ENCODE results near the gene ELOVL1. TPM values are rescaled to one million over a fixed set of nuclear protein-coding genes. Genes with fewer than 3 reads are reported as not detected.

Gene ELOVL1
- total RNA-seq, 1 experiment from 2014 or later = 53.7 TPM

GRCh38 chr1:43379476-43379875, 11.7 kb upstream of the ELOVL1 start:
- BruUV-seq (replicated peaks) = no TSS peak
- Histone ChIP-seq H3K4me1 (ENCODE audit: insufficient read depth, low read length, poor library complexity, severe bottlenecking) (peaks cover 11% of the 10 kb centered on the region), H3K27me3 (replicated peaks; ENCODE audit: insufficient read depth, low read depth, low read length, poor library complexity) (no peaks in the 10 kb centered on the region), H3K27ac (ENCODE audit: low read depth, low read length, poor library complexity, severe bottlenecking) (no peak overlapping the region), H3K4me3 (ENCODE audit: low read depth, low read length, poor library complexity, severe bottlenecking) (no peak overlapping the region), H3K36me3 (ENCODE audit: insufficient read depth, low read length, poor library complexity, severe bottlenecking) (peaks cover 16% of the 10 kb centered on the region), H3K9me3 (ENCODE audit: low read depth, low read length, poor library complexity, severe bottlenecking) (no peaks in the 10 kb centered on the region)
- no peak for DNase-seq (ENCODE audit: low spot score)
- ChIA-PET POLR2A (ENCODE audit: low non-redundant PET) (no interaction called here), CTCF (no interaction called here)
- TF ChIP-seq, protein P1, sequence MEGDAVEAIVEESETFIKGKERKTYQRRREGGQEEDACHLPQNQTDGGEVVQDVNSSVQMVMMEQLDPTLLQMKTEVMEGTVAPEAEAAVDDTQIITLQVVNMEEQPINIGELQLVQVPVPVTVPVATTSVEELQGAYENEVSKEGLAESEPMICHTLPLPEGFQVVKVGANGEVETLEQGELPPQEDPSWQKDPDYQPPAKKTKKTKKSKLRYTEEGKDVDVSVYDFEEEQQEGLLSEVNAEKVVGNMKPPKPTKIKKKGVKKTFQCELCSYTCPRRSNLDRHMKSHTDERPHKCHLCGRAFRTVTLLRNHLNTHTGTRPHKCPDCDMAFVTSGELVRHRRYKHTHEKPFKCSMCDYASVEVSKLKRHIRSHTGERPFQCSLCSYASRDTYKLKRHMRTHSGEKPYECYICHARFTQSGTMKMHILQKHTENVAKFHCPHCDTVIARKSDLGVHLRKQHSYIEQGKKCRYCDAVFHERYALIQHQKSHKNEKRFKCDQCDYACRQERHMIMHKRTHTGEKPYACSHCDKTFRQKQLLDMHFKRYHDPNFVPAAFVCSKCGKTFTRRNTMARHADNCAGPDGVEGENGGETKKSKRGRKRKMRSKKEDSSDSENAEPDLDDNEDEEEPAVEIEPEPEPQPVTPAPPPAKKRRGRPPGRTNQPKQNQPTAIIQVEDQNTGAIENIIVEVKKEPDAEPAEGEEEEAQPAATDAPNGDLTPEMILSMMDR (conservative IDR thresholded peaks at IDR 0.05; ENCODE audit: low read depth, low read length) = no peak
- TF ChIP-seq EZH2 (IDR thresholded peaks at IDR 0.05; ENCODE audit: borderline replicate concordance, low read depth, low read length, poor library complexity, severe bottlenecking) = no peak
- intact Hi-C loops (cut with micrococcal nuclease; ENCODE audit: unreplicated experiment) = no loop called here

DNA sequence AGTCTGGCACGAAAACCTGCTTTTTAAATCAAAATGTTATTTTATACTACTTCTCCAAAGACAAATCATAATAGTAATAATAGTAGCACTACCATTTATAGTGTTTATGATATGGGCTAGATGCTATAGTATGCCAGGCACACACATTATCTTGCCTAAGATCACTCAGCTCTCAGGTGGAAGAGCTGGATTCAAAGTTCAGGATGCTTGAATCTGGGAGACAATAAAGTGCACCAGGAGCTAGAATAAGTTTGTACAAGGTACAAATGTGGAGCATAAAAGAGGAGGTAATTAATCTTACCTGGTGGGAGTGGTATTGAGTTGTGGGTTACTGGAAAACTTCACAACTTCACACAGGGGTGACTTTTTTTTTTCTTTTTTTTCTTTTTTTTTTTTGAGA, 10.0 kb upstream of the ELOVL1 start:
- H3K4me3 ChIP-seq (ENCODE audit: low read depth, low read length, poor library complexity, severe bottlenecking) = no peak overlapping the region
- BruUV-seq (replicated peaks) = no TSS peak
- CTCF ChIA-PET = no interaction called here

DNA sequence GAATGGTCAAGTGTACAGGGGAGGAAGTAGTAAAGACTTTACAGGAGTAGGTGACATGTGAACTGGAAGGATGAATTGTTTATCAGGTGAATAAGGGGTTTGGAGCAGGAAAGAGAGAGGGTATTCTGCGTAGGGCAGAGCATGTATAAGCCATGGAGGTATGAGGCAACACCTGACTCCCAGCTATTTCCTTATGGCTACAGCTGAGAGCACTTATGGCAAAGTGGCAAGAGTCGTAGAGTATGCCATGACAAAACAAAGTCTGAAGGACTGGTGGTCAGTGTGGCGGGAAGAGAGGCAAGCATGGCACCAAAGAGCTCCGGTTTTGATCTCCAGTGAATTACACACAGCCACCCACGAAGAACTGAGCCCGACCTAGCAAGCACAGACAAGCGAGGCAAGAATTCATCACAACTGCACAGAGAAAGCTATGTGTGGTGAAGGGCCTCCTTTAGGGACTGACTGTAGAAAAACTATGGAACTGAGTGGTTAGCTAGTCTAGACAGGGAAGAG, 9.0 kb upstream of the ELOVL1 start:
- Histone ChIP-seq H3K27me3 (replicated peaks; ENCODE audit: insufficient read depth, low read depth, low read length, poor library complexity) (no peaks in the 10 kb centered on the region), H3K4me1 (ENCODE audit: insufficient read depth, low read length, poor library complexity, severe bottlenecking) (no peaks in the 10 kb centered on the region), H3K9me3 (ENCODE audit: low read depth, low read length, poor library complexity, severe bottlenecking) (no peaks in the 10 kb centered on the region), H3K36me3 (ENCODE audit: insufficient read depth, low read length, poor library complexity, severe bottlenecking) (no peaks in the 10 kb centered on the region), H3K4me3 (ENCODE audit: low read depth, low read length, poor library complexity, severe bottlenecking) (no peak overlapping the region), H3K27ac (ENCODE audit: low read depth, low read length, poor library complexity, severe bottlenecking) (no peak overlapping the region)
- TF ChIP-seq EZH2 (IDR thresholded peaks at IDR 0.05; ENCODE audit: borderline replicate concordance, low read depth, low read length, poor library complexity, severe bottlenecking) = no peak
- TF ChIP-seq, protein P1 (conservative IDR thresholded peaks at IDR 0.05; ENCODE audit: low read depth, low read length) = no peak
- ChIA-PET CTCF (no interaction called here), POLR2A (ENCODE audit: low non-redundant PET) (no interaction called here)
- intact Hi-C loops (cut with micrococcal nuclease; ENCODE audit: unreplicated experiment) = no loop called here
- no peak for DNase-seq (ENCODE audit: low spot score)
- BruUV-seq (replicated peaks) = no TSS peak

More for the DNA sequence above, 10.0 kb upstream of the ELOVL1 start:
- TF ChIP-seq, protein P1 (conservative IDR thresholded peaks at IDR 0.05; ENCODE audit: low read depth, low read length) = no peak
- TF ChIP-seq EZH2 (IDR thresholded peaks at IDR 0.05; ENCODE audit: borderline replicate concordance, low read depth, low read length, poor library complexity, severe bottlenecking) = no peak
- Histone ChIP-seq H3K4me1 (ENCODE audit: insufficient read depth, low read length, poor library complexity, severe bottlenecking) (peaks cover 10% of the 10 kb centered on the region), H3K9me3 (ENCODE audit: low read depth, low read length, poor library complexity, severe bottlenecking) (no peaks in the 10 kb centered on the region), H3K36me3 (ENCODE audit: insufficient read depth, low read length, poor library complexity, severe bottlenecking) (peaks cover under 1% of the 10 kb centered on the region), H3K27me3 (replicated peaks; ENCODE audit: insufficient read depth, low read depth, low read length, poor library complexity) (no peaks in the 10 kb centered on the region), H3K27ac (ENCODE audit: low read depth, low read length, poor library complexity, severe bottlenecking) (no peak overlapping the region)
- intact Hi-C loops (cut with micrococcal nuclease; ENCODE audit: unreplicated experiment) = no loop called here
- POLR2A ChIA-PET (ENCODE audit: low non-redundant PET) = no interaction called here
- no peak for DNase-seq (ENCODE audit: low spot score)

All from A673 (cell line).